ENCODE data around the gene TSHZ2.
"Not testable (repeated sequence)": the region's sequence is repeated elsewhere in the genome, so short reads cannot be mapped to it uniquely, and the experiment has no call there.

The TSHZ2 gene

DNA sequence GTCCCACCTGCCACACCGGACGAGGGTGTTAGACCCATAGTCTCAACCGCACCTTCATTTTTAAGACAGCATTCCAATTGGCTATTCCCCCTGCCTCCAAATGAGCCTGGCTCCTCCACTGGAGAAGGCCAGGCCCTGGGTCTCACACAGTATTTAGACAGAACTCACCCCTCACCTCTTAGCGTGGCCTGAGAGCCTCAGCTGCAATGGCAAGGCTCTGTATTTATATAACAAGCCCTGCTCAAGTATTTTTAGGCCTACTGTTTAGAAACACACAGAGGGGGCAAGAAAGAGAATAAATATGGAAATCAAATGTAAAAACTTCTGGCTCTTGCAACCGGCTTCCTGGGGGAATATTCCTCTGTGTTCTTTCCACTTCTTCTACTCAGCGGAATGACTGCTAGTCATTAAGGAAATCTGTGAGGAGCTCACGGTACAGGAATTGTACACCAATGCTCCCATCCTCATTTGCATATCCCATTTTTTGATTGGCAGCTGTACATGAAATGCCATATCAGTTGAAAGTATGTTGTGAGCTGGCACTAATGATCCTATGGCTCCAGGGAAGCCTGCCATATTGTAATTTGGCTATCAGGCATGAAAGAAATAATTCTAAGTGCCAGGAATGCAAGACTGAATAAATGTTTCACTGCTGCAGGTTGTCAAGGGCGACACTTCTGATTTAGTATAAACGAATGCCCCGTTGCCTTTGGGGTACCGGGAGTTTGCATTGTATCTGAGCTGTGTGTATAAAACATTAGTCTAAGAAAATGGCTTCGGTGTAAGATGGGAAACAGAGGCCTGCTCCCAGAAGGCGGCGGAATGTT lies 414.0 kb downstream of the TSHZ2 start:
- DNase-seq (ENCODE audit: low spot score), result no peak

- DNase-seq (ENCODE audit: low spot score), result no peak
Measured at GRCh38 chr20:53387983-53388675, 416.0 kb downstream of the TSHZ2 start.

- no peak for DNase-seq (ENCODE audit: low spot score)
Measured at GRCh38 chr20:53389516-53390300, 417.6 kb downstream of the TSHZ2 start.

GRCh38 chr20:53390770-53391169 lies 418.6 kb downstream of the TSHZ2 start:
- no peak for DNase-seq (ENCODE audit: low spot score)

- DNase-seq (ENCODE audit: low spot score), result no peak
Measured at GRCh38 chr20:53394433-53394832, 422.3 kb downstream of the TSHZ2 start.

DNA sequence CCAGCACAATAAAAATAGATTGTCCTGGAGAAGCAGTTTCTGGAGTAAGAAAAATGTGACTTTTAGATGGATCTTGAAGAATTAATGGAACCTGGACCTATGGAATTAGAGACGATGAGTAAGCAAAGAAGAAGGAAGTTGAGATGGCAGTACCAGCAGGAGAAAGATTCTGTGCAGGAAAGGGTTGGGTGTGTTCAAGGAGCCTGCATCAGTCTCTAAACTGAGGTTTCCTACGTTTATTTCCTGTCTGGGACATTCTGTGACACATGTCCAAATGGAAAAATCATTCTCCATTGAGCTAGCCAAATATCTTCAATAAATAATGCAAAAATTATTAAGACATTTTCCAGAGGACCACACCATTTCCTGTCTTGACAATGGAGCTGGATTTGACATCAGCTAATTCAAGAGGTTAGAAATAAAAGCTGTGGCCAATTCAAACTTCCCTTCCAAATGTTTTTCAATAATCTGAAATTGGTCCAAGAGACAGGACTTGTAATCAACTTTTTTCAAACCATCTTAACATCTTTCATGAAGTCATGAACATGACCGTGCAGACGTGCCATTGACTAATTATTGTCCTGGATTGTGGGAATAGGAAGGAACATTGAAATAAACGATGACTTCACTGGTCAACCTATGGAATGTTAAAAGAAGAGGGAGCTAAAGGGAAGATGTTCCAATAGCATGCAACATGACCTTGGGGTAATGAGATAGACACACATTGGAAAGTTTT lies 423.2 kb downstream of the TSHZ2 start:
- no peak for DNase-seq (ENCODE audit: low spot score)

DNA sequence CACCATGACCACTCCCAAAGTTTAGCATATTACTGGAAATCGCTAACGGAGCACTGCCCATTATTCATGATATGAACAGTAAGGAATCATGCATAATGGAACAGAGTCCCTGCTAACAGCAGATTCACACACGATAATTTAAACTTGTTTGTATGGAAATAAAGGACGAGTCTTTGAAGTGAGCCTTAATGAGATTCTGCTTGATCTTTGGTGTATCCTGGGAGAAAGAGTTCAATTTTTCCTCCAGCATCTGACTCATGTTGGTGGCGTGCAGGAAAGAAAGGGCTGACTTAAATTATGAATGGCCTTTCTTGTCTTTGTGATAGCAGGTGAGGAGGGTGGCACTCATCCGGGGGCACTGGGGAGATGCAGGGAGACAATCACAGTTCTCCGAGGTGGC lies 426.9 kb downstream of the TSHZ2 start:
- DNase-seq (ENCODE audit: low spot score), result no peak

DNA sequence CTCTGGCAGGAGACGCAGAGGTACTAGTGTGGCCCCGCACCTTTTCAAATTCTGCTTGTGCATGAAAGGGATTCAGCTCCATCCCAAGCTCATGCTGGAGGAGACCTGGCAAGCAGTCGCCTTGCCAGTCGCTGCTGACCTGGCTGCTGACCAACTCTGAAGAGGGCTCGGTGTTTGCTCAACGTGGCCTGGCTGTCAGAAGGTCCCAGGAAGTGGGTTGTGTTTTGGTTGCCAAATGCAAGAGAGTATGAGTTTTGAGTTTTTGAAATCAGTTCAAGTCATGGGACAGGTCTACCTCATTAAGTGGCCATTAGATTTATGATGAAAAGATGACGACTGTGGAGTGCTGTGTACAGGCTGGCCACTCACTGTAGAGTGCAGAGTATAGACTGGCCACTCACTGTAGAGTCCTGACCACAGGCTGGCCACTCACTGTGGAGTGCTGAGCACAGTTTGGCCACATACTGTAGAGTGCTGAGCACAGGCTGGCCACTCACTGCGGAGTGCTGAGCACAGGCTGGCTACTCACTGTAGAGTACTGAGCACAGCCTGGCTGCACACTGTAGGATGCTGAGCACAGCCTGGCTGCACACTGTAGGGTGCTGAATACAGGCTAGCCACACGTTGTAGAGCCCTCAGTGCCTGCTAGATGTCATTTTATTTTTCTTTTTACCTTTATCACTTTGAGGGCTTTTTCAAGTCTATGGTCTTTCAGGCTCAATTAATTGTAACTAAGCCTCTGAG lies 427.6 kb downstream of the TSHZ2 start:
- no peak for DNase-seq (ENCODE audit: low spot score)

DNA sequence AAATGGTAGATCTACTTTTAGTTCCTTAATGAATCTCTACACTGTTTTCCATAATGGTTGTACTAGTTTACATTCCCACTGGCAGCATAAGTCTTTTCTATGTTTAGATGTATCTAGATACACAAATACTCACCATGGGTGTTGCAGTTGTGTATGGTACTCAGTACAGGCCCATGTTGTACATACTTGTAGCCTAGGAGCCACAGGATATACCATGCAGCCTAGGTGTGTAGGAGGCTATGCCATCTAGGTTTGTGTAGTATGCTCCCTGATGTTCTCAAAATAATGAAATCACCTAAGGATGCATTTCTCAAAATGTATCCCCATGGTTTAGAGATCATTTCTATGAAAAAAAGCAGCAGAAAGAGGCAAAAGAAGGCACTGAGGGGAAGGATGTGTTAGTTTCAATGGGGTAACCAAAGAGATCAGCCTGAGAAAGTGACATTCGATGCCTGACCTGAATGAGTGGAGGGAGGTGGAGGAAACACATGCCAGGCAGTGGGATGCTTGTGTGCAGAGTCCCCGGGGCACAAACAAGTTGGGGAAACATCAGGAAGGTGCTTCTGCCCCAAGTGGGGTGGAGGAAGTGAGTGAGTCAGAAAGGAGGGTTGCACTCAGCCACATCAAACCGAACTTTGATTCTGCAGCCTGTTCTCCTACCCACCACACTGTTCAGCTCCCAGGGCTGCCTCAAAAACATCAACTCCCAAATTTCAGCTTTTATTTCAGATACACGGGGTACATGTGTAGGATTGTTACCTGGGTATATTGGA lies 430.3 kb downstream of the TSHZ2 start:
- no peak for DNase-seq (ENCODE audit: low spot score)

DNA sequence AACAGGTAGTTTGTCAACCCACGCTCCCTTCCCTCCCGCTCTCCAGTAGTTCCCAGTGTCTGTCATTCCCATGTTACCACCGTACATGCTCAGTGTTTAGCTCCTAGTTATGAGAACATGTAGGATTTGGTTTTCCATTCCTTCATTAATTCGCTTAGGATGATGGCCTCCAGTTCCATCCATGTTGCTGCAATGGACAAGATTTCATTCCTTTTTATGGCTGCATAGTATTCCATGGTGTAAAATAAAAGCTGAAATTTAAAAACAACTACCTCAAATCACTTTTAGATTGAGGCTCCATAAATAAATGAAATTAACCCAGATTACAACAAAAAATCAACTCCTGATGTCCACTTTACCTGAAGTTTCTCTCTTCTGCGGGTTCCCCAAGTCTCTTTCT lies 430.9 kb downstream of the TSHZ2 start:
- no peak for DNase-seq (ENCODE audit: low spot score)

DNA sequence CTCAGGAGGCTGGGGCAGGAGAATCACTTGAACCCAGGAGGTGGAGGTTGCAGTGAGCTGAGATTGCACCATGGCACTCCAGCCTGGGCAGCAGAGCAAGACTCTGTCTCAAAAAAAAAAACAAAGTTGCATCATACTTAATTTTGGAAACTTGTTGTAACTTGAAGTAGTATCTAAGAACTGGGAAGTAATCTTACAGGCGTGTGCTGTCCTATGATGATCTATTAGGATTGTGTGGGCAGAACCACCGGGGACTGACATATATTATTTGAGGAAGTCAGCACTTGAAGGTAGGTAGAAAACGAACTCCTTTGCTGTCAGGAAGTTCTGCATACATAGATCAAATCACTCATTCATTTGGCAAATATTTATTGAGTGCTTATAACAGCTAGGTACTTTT lies 433.0 kb downstream of the TSHZ2 start:
- DNase-seq (ENCODE audit: low spot score), result no peak

DNA sequence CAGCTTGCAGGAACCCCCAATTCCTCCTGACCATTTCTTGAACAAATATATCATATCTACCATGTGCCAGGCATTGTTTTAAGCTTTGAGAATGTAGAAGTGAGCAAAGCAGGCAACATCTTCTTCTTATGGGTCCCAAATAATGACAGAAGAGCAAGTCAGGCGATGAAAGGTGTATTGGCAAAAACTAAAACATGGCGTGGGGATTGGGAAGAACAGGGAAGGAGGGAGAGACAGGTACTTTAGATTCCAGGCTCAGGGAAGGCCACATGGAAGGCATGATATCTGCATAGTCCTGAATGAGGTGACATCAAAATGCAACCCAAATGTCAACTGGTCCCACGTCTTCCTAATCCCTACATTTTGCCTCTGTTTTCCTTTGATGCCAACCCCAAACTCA lies 434.4 kb downstream of the TSHZ2 start:
- DNase-seq (ENCODE audit: low spot score), result no peak

DNA sequence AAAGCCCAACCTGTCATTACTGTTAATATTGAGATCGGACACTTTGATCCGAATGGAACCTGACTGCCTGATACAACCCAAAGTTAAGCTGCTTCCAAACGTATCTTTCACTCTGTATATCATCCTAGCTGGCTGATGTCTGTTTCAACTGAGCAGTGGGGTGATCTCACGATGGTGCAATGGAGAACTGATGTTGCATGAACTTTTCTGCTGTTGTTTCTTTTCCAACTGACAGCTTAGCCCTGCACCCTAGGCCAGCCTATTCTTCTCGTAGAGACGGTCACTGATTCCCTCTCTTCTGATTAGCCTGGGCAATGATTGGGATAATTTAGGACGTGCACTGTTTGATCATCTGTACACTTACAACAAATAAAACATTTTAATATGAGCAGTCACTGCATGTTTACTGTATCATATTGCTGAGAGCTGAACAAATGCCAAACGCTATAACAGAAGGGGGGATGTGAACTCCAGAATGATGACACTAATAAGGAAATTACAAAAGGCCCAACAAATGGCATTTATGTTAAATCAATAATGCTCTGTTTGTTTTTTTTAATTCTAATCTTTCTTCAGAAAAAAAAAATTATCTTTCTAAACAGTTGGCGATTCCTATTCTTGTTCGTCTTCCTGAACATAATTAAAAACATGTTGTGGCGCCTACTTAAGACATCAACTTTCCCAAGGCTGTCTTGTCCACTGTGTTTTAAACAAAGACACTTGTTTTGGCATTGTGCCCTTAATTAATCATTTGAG lies 436.7 kb downstream of the TSHZ2 start:
- peak; percentile 53 for DNase-seq (ENCODE audit: low spot score)

DNA sequence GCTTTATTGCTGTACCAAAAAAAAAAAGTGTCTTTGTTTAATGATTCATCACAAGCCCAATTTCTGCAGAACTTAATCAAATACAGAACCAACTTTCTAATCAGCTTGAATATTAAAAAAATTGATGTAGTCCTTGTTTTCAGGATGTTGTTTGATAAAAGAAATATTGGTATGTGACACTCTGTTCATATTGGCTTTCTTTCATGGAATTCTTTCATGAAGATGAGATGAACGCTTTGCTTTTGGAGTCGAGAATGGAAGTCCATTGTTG lies 437.2 kb downstream of the TSHZ2 start:
- DNase-seq (ENCODE audit: low spot score), result no peak

DNA sequence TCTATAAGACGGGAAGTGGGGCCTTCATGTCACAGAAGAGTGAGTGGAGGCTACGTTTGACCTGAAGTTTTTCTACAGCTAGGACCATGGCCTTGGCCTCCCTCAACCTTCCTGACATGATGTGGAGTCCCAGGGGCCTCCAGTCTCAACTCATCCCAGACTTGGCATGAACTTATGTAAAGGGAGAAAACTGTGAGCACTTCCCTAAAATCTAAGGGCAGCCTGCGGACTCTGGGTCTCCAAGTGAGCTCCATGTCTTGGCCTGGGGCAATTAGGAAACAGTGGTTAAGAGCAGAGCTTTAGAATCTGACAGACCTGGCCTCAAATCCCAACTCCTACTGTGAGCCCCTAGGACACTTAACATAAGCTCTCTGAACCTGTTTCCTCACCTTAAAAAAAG lies 439.0 kb downstream of the TSHZ2 start:
- DNase-seq (ENCODE audit: low spot score), result no peak

DNA sequence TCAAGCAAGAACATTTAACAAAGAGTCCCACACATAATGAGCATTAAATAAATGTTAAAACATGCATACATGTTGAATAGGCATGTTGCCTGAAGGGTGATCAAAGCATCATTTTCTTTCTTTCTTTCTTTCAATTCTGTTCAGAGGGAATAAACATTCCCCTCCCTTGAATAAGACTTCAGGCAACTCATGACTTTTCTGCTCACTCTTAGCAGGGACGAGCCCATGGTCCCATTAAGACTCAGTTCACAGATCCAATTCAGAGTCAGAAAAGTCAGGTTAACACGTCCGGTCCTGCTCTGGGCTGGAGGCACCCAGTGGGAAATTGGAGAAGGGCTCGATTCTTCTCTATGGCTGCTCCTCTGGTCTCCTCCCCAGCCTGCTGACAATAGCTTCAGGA lies 439.7 kb downstream of the TSHZ2 start:
- DNase-seq (ENCODE audit: low spot score), result no peak

GRCh38 chr20:53412577-53413185 lies 440.5 kb downstream of the TSHZ2 start:
- no peak for DNase-seq (ENCODE audit: low spot score)

DNA sequence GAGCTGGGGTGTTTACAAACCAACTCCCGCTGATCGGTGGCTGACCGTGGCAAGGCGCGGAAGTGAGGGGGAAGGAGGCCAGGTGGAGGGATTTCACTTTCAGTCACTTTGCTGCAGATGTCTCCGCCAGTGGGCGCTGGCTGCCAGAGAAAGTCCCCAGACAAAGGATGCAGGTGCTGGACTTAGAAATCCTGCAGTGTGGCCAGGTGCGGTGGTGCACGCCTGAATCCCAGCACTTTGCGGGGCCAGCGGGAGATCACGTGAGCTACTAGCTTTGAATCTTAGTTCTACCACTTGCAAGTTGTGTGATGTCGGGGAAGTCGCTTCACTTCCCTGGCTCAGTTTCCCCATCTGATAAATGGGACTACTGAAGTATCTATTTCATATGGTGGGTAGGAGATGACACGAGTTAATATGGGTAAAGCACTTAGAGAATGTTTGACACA lies 441.1 kb downstream of the TSHZ2 start:
- no peak for DNase-seq (ENCODE audit: low spot score)

GRCh38 chr20:53413845-53414244 lies 441.7 kb downstream of the TSHZ2 start:
- DNase-seq (ENCODE audit: low spot score), result not testable (repeated sequence)

Measured in GM03348 (cell line).